HEK293 (cell line): ENCODE measurements around the gene TRPV2.
A peak's percentile ranks its signal among the peaks of the same experiment; 100 is the strongest.

Experiments used
- CTCF ChIA-PET: fragments of 350-600 bp; formaldehyde crosslinking; extraction: SDS; loops from one replicate; lab custom pipeline; 2021; ENCODE audit warnings: antibody characterized with exemption; lab: Yijun Ruan, JAX
- POLR2A ChIA-PET: fragments of 300-600 bp; formaldehyde crosslinking; extraction: SDS; loops from one replicate; lab custom pipeline; 2020; ENCODE audit warnings: antibody characterized with exemption, inconsistent platforms; lab: Yijun Ruan, JAX
- H3K27ac ChIP-seq: fragments of 200-500 bp; sonication (Bioruptor generic); 2 replicates; pipeline ENCODE4 v1.5.1; 2014; ENCODE audit warnings: low read depth, low read length, control low read depth, inconsistent platforms; ENCODE audit errors: extremely low read depth
- H3K36me3 ChIP-seq, 2 experiments: fragments of 200-500 bp in 1 of 2; sonication (Bioruptor generic) in 1 of 2; 1 replicate in 1 of 2; 2 replicates in 1 of 2; pipeline ENCODE4 v1.5.1; 2014 to 2017; ENCODE audit warnings: inconsistent platforms in 2 of 2, low read length in 2 of 2; ENCODE audit not compliant: control insufficient read depth in 2 of 2, insufficient read depth in 1 of 2
- H3K4me1 ChIP-seq: fragments of 200-500 bp; sonication (Bioruptor generic); 2 replicates; pipeline ENCODE4 v1.5.1; 2014; ENCODE audit warnings: mild to moderate bottlenecking, low read length, inconsistent platforms; ENCODE audit not compliant: control insufficient read depth, insufficient read depth
- H3K4me3 ChIP-seq: 2 replicates; pipeline ENCODE4 v1.5.1; 2011; ENCODE audit warnings: low read depth, mild to moderate bottlenecking, control low read depth, low read length, moderate library complexity
- H3K9me3 ChIP-seq: fragments of 200-500 bp; sonication (Bioruptor generic); 2 replicates; pipeline ENCODE4 v1.5.1; 2014; ENCODE audit warnings: low read depth, low read length, inconsistent platforms; ENCODE audit not compliant: control insufficient read depth, insufficient read depth
- FEZF1 ChIP-seq: fragments of 450-650 bp; formaldehyde crosslinking; IDR thresholded peaks from 2 replicates; pipeline ENCODE4 v1.5.1; 2016; ENCODE audit warnings: missing biosample characterization, missing genetic modification characterization
- GLIS2 ChIP-seq: fragments of 450-650 bp; formaldehyde crosslinking; IDR thresholded peaks from 2 replicates; pipeline ENCODE4 v1.5.1; 2016; ENCODE audit warnings: missing biosample characterization, missing genetic modification characterization
- KLF9 ChIP-seq: fragments of 450-650 bp; formaldehyde crosslinking; IDR thresholded peaks from 2 replicates; pipeline ENCODE4 v1.5.1; 2016; ENCODE audit warnings: missing biosample characterization, missing genetic modification characterization, low read depth
- SCRT2 ChIP-seq: fragments of 450-650 bp; formaldehyde crosslinking; IDR thresholded peaks from 2 replicates; pipeline ENCODE4 v1.5.1; 2016; ENCODE audit warnings: missing biosample characterization, missing genetic modification characterization
- ZBTB17 ChIP-seq: fragments of 450-650 bp; formaldehyde crosslinking; IDR thresholded peaks from 2 replicates; pipeline ENCODE4 v1.5.1; 2016; ENCODE audit warnings: missing biosample characterization, missing genetic modification characterization
- ZNF114 ChIP-seq: fragments of 450-650 bp; formaldehyde crosslinking; IDR thresholded peaks from 2 replicates; pipeline ENCODE4 v1.5.0; 2017; ENCODE audit warnings: missing biosample characterization, missing genetic modification characterization
- ZNF2 ChIP-seq: fragments of 450-650 bp; formaldehyde crosslinking; IDR thresholded peaks from 2 replicates; pipeline ENCODE4 v1.5.1; 2016; ENCODE audit warnings: missing biosample characterization, missing genetic modification characterization
- ZNF214 ChIP-seq: fragments of 450-650 bp; formaldehyde crosslinking; IDR thresholded peaks from 2 replicates; pipeline ENCODE4 v1.5.1; 2017; ENCODE audit warnings: missing biosample characterization, mild to moderate bottlenecking, missing genetic modification characterization, borderline replicate concordance
- ZNF600 ChIP-seq: fragments of 450-650 bp; formaldehyde crosslinking; IDR thresholded peaks from 2 replicates; pipeline ENCODE4 v1.5.1; 2016; ENCODE audit warnings: missing biosample characterization, missing genetic modification characterization
- ZNF623 ChIP-seq: fragments of 450-650 bp; formaldehyde crosslinking; IDR thresholded peaks from 2 replicates; pipeline ENCODE4 v1.5.1; 2016; ENCODE audit warnings: missing biosample characterization, missing genetic modification characterization
- ZNF670 ChIP-seq: fragments of 450-650 bp; formaldehyde crosslinking; IDR thresholded peaks from 2 replicates; pipeline ENCODE4 v1.5.1; 2016; ENCODE audit warnings: missing biosample characterization, missing genetic modification characterization, low read depth
- TF ChIP-seq, protein P1 (sequence below): fragments of 450-650 bp; formaldehyde crosslinking; IDR thresholded peaks from 2 replicates; pipeline ENCODE4 v1.5.1; 2017; ENCODE audit warnings: missing biosample characterization, missing genetic modification characterization
- TF ChIP-seq, protein P2 (sequence below): fragments of 450-650 bp; formaldehyde crosslinking; IDR thresholded peaks from 2 replicates; pipeline ENCODE4 v1.5.1; 2016; ENCODE audit warnings: missing biosample characterization, missing genetic modification characterization, low read depth

TRPV2 gene

DNA sequence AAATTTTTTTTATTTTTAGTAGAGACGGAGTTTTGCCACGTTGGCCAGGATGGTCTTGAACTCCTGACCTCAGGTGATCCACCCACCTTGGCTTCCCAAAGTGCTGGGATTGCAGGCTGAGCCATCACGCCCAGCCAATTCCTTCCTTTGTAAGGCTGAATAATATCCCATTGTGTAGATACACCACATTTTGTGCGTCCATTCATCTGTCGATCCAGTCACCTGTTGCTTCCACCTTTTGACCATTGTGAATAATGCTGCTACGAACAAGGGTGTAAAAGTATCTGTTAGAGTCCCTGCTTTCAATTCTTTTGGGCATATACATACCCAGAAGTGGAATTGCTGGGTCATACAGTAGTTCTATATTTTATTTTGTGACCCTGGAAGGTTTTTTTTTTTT, 15.3 kb downstream of the TRPV2 start (continued):
- TF ChIP-seq ZNF214 (tag by site-specific recombination) (no peak), SCRT2 (tag by site-specific recombination) (peak; percentile 97), ZNF623 (tag by site-specific recombination) (no peak), FEZF1 (tag by site-specific recombination) (no peak)
- TF ChIP-seq, protein P1, sequence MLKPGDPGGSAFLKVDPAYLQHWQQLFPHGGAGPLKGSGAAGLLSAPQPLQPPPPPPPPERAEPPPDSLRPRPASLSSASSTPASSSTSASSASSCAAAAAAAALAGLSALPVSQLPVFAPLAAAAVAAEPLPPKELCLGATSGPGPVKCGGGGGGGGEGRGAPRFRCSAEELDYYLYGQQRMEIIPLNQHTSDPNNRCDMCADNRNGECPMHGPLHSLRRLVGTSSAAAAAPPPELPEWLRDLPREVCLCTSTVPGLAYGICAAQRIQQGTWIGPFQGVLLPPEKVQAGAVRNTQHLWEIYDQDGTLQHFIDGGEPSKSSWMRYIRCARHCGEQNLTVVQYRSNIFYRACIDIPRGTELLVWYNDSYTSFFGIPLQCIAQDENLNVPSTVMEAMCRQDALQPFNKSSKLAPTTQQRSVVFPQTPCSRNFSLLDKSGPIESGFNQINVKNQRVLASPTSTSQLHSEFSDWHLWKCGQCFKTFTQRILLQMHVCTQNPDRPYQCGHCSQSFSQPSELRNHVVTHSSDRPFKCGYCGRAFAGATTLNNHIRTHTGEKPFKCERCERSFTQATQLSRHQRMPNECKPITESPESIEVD (tag by site-specific recombination) = no peak

DNA sequence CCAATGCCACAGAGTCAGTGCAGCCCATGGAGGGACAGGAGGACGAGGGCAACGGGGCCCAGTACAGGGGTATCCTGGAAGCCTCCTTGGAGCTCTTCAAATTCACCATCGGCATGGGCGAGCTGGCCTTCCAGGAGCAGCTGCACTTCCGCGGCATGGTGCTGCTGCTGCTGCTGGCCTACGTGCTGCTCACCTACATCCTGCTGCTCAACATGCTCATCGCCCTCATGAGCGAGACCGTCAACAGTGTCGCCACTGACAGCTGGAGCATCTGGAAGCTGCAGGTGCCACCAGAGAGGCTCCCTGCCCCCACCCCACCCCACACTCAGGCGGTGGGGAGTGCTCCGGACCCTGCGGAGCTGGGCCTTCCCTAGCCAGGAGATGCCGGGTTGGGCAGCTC, 16.6 kb downstream of the TRPV2 start:
- Histone ChIP-seq H3K4me3 (no peak overlapping the region), H3K4me1 (no peaks in the 10 kb centered on the region), H3K36me3 (no peaks in the 10 kb centered on the region), H3K27ac (no peak overlapping the region), H3K9me3 (no peaks in the 10 kb centered on the region)
- ChIA-PET CTCF (interaction anchor here (0.7 to 1.8 kb wide), 2 partner anchors 68 to 1159 kb away, joined by 3 to 7 read pairs; no protein-coding TSS in a partner anchor), POLR2A (interaction anchor here (0.5 to 2.0 kb wide), 3 partner anchors 11 to 51 kb away, joined by 4 to 8 read pairs (median 4); partner anchors contain the start of gene UBB)
- TF ChIP-seq ZNF2 (tag by site-specific recombination) = no peak
- TF ChIP-seq ZNF600 (tag by site-specific recombination) = peak; percentile 62
- TF ChIP-seq, protein P2, sequence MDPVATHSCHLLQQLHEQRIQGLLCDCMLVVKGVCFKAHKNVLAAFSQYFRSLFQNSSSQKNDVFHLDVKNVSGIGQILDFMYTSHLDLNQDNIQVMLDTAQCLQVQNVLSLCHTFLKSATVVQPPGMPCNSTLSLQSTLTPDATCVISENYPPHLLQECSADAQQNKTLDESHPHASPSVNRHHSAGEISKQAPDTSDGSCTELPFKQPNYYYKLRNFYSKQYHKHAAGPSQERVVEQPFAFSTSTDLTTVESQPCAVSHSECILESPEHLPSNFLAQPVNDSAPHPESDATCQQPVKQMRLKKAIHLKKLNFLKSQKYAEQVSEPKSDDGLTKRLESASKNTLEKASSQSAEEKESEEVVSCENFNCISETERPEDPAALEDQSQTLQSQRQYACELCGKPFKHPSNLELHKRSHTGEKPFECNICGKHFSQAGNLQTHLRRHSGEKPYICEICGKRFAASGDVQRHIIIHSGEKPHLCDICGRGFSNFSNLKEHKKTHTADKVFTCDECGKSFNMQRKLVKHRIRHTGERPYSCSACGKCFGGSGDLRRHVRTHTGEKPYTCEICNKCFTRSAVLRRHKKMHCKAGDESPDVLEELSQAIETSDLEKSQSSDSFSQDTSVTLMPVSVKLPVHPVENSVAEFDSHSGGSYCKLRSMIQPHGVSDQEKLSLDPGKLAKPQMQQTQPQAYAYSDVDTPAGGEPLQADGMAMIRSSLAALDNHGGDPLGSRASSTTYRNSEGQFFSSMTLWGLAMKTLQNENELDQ (tag by site-specific recombination) = no peak

DNA sequence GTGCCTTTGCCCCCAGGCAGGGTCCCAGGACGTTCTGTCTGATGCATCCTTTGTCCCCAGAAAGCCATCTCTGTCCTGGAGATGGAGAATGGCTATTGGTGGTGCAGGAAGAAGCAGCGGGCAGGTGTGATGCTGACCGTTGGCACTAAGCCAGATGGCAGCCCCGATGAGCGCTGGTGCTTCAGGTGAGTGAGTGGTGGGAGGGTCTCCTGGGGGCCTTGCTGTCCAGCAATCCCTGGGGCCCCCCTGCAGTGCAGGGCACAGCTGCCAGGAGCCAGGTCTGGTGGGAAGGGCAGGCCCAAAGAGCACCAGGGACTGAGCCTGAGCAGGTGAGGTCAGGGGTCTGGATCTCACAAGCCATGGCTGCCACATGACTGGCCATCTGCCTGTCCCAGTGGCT, 18.1 kb downstream of the TRPV2 start:
- POLR2A ChIA-PET = interaction anchor here (2.0 kb wide), 1 partner anchor 53 kb away, joined by 8 read pairs; the partner anchor contains the start of gene UBB
- CTCF ChIA-PET = interaction anchor here (0.6 to 1.8 kb wide), 2 partner anchors 59 to 69 kb away, joined by 7 to 9 read pairs; no protein-coding TSS in a partner anchor
- H3K36me3 ChIP-seq = no peaks in the 10 kb centered on the region
- H3K4me1 ChIP-seq = no peaks in the 10 kb centered on the region
- H3K9me3 ChIP-seq = no peaks in the 10 kb centered on the region
- TF ChIP-seq ZNF114 = no peak
- TF ChIP-seq GLIS2 (tag by site-specific recombination) = peak; percentile 44
- H3K4me3 ChIP-seq = no peak overlapping the region
- H3K27ac ChIP-seq = no peak overlapping the region

DNA sequence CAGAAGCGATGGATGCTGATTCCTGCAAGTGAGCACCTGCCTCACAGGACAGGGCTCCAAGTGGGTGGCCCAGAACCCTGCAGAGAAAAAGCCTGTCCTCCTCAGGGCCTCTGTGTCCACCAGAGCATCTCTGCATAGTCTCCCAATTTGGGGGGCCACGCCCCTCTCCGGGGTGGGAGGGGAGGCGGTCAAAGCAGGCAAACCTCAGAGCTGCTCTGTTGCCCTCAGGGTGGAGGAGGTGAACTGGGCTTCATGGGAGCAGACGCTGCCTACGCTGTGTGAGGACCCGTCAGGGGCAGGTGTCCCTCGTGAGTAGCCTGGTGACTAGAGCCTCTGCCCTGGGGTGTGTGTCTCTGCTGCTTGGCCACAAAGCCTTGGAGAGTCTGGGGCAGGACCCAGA, 19.3 kb downstream of the TRPV2 start:
- Histone ChIP-seq H3K4me1 (no peaks in the 10 kb centered on the region), H3K36me3 (peaks cover 0 to 6% of the 10 kb centered on the region in 2 experiments; a peak in 1 of 3 replicates), H3K27ac (no peak overlapping the region), H3K9me3 (no peaks in the 10 kb centered on the region), H3K4me3 (no peak overlapping the region)
- CTCF ChIA-PET = no interaction called here
- POLR2A ChIA-PET = no interaction called here
- TF ChIP-seq ZNF670 (tag by site-specific recombination) (no peak), ZBTB17 (tag by site-specific recombination) (0 out of 2 replicates have a peak, but pooled peaks have one; percentile 4), KLF9 (tag by site-specific recombination) (0 out of 2 replicates have a peak, but pooled peaks have one; percentile 42)
